Measurements from ENCODE around the gene NEO1.

DNA sequence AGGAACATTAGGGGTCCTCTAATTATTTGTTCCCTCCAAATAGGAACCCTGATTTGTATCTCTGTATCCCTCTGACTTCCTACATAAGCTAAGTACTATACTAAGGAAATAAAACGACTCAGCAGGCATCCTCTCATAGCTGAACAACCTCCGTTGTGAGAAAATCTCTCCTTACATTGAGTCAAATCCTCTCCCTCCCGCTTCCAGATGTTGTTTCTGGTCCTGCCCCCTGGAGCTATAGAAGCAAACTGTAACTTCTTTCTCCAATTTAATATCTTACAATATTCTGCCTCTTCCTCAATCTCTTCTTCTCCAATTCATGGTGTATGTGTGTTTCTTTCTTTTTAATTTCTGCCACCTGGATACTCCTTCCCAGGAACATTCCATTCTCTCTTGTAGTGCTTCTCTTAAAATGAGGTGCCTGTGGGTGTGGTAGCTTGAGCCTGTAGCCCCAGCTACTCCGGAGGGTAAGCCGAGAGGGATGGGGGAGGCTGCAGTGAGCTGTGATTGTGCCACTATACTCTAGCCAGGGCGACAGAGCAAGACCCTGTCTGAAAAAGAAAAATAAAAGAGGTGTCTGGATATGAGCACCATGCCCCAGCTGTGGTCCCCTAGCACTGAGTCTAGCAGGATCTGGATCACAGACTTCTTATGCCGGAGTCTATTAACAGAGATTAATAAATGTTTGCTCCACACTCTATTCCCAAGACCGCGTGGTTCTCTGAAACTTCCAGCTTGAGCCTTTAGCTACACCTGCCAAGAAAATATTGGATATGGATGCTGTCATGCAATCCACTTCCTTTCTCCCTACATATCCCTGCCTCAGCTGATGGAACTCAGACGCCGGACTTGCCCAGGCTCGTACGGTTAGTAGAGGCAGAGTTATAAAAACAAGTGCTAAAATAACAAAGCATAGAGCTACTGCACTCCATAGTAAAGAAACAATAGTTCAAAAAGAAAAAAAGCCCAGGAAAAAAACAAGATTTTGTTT is 42.9 kb upstream of the NEO1 start:
- TF ChIP-seq, protein P1, sequence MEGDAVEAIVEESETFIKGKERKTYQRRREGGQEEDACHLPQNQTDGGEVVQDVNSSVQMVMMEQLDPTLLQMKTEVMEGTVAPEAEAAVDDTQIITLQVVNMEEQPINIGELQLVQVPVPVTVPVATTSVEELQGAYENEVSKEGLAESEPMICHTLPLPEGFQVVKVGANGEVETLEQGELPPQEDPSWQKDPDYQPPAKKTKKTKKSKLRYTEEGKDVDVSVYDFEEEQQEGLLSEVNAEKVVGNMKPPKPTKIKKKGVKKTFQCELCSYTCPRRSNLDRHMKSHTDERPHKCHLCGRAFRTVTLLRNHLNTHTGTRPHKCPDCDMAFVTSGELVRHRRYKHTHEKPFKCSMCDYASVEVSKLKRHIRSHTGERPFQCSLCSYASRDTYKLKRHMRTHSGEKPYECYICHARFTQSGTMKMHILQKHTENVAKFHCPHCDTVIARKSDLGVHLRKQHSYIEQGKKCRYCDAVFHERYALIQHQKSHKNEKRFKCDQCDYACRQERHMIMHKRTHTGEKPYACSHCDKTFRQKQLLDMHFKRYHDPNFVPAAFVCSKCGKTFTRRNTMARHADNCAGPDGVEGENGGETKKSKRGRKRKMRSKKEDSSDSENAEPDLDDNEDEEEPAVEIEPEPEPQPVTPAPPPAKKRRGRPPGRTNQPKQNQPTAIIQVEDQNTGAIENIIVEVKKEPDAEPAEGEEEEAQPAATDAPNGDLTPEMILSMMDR (IDR thresholded peaks at IDR 0.05): no peak
- no peak for TF ChIP-seq POLR2A (IDR thresholded peaks at IDR 0.05)
